ENCODE results near the gene LEPR. TPM values are rescaled to one million over a fixed set of nuclear protein-coding genes. Genes with fewer than 3 reads are reported as not detected.

Gene LEPR
- total RNA-seq, 1 donor from 2014 or later: 9.8 TPM

GRCh38 chr1:65469126-65469888 is 48.8 kb downstream of the LEPR start:
- no peak for FAIRE-seq
- DNase-seq (ENCODE audit: low spot score in 2 of 2): no peak

DNA sequence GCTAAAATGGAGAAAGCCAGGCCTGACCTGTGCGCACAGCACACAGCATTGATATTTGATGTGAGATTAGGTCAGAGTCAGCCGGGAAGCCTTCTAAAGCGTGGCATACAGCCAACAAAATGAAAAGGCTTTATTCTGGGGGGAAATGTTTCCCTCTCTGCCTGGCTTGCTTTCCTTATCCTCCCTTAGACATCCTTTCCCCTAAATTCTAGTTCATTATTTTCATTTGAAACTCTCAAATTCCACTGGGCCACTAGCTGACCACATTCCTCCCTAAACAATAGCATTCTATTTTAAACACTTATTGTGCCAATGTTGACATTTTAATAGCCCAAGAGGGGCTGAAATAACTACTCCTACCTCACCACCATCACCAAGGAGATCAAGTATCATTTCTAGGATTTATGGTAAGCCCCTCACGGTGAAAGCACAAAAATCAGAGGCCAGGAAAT is 49.4 kb downstream of the LEPR start:
- FAIRE-seq (no peak), DNase-seq (ENCODE audit: low spot score in 2 of 2) (no peak)

Small RNAs within 50 kb of the gene (small RNA-seq; reads per million reads assigned to genes)
- not detected for gene RNU2-15P

Other genes starting within 250 kb of the LEPR start
- 120 TPM for gene DNAJC6, start 111.1 kb upstream of the LEPR start, total RNA-seq
- gene LEPROT, start within 50 bp of the LEPR start, total RNA-seq: 13.5 TPM

All from frontal cortex (tissue), 4 donors.